DND-41 (cell line): Measurements from ENCODE around the gene TMEM9B.

Experiments
- CTCF ChIP-seq: IDR thresholded peaks from 2 replicates; pipeline ENCODE4 v1.5.1; 2012; ENCODE audit warnings: borderline replicate concordance, low read length, moderate library complexity, mild to moderate bottlenecking; ENCODE audit not compliant: poor library complexity, severe bottlenecking; ENCODE audit errors: extremely low read depth
- EZH2 ChIP-seq: IDR thresholded peaks from 3 replicates; pipeline ENCODE4 v1.6.1; 2012; ENCODE audit warnings: borderline replicate concordance, low read depth, mild to moderate bottlenecking, moderate library complexity, low read length, inconsistent platforms; ENCODE audit not compliant: severe bottlenecking

DNA sequence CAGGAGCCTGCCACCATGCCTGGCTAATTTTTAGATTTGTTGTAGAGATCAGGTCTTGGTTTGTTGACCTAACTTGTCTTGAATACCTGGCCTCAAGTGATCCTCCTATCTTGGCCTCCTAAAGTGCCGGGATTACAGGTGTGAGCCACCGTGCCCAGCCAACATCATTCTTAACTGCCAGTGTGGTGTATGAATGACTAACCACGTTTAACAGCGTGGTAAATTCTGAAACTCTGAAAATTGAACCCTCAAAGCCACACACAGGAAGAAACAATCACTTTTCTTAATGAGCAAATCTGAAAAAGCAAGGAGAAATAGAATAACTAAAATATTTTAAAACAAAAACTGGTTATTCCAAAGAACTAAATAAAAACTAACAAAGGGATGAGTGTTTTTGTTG is 7.4 kb downstream of the TMEM9B start:
- no peak for TF ChIP-seq CTCF
- TF ChIP-seq EZH2, result no peak
